Nephron progenitor cell (in vitro differentiated cells): ENCODE data around the gene CTXN1.

Experiments used
- DNase-seq: peaks from one replicate; pipeline ENCODE4 v3.0.0; 2021
- H3K27ac Mint-ChIP-seq: 2 replicates; pipeline ENCODE4 v1.8.0; 2021; ENCODE audit warnings: mild to moderate bottlenecking, moderate library complexity, mixed read lengths
- H3K27me3 Mint-ChIP-seq: 2 replicates; pipeline ENCODE4 v1.8.0; 2021; ENCODE audit warnings: mild to moderate bottlenecking, low read depth, mixed read lengths; ENCODE audit not compliant: poor library complexity
- H3K36me3 Mint-ChIP-seq: 2 replicates; pipeline ENCODE4 v1.8.0; 2021; ENCODE audit warnings: low read depth, mixed read lengths
- H3K4me1 Mint-ChIP-seq: 2 replicates; pipeline ENCODE4 v1.8.0; 2021; ENCODE audit warnings: mixed read lengths
- H3K4me3 Mint-ChIP-seq: 2 replicates; pipeline ENCODE4 v1.8.0; 2021; ENCODE audit warnings: mild to moderate bottlenecking, moderate library complexity, mixed read lengths
- H3K9me3 Mint-ChIP-seq: 2 replicates; pipeline ENCODE4 v1.8.0; 2021; ENCODE audit warnings: mild to moderate bottlenecking, moderate library complexity, mixed read lengths
- CTCF ChIP-seq: fragments of 200-600 bp; sonication (generic); IDR thresholded peaks from 2 replicates; pipeline ENCODE4 v1.5.0; 2021; ENCODE audit warnings: antibody characterized with exemption

CTXN1 gene

DNA sequence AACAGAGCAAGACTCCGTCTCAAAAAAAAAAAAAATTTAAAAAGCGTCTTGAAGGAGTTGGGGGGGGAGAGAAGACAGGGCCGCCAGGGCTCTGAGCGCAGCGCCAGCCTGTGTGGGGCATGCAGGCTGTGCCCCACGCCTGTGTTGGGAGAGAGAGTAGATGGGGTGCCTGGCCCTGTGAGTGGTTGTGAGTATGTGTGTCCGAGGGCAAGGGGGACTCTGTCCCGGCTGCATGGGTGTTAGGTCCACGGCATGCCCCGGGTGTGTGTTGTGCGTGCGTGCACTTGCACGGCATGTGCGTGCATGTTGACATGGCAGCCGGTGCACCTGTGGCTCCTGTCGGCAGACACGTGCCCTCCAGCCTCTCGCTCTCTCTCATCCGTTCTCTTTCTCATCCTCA, 18.8 kb downstream of the CTXN1 start:
- Mint-ChIP-seq H3K27me3 (peaks cover 13% of the 10 kb centered on the region), H3K36me3 (peaks cover 12% of the 10 kb centered on the region), H3K4me1 (peaks cover 29% of the 10 kb centered on the region), H3K9me3 (no peaks in the 10 kb centered on the region), H3K4me3 (no peak overlapping the region), H3K27ac (peak overlapping the region; percentile 66)
- no peak for TF ChIP-seq CTCF
- DNase-seq = no peak

DNA sequence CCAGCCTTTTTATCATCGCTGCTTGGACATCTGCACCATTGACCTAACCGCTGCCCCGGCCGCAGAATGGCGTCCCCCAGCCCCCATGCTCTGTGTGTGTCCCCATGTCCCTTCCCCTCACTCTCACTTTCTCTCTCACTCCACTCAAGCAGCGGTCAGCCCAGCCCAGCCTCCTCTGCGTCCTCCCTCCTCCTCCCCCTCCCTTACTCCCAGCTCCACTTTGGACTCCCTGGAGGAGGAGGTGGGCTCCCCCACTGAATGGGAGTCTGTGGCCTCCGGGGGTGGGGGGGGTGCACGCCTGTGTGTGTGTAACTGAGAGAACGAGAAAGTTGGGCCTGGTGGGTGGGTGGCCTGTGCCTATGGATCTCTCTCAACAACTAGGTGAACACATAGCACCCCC, 20.1 kb downstream of the CTXN1 start:
- peak overlapping the region; percentile 89 for H3K4me3 Mint-ChIP-seq
- H3K9me3 Mint-ChIP-seq = no peaks in the 10 kb centered on the region
- no peak for TF ChIP-seq CTCF
- H3K36me3 Mint-ChIP-seq = peaks cover 5% of the 10 kb centered on the region
- H3K4me1 Mint-ChIP-seq = peaks cover 29% of the 10 kb centered on the region
- H3K27ac Mint-ChIP-seq = peak overlapping the region; percentile 68
- DNase-seq = no peak
- peaks cover 26% of the 10 kb centered on the region for H3K27me3 Mint-ChIP-seq

GRCh38 chr19:7905268-7905667, 20.7 kb downstream of the CTXN1 start:
- no peak for DNase-seq
- H3K9me3 Mint-ChIP-seq = no peaks in the 10 kb centered on the region
- H3K27ac Mint-ChIP-seq = no peak overlapping the region
- H3K4me3 Mint-ChIP-seq = peak overlapping the region; percentile 89
- TF ChIP-seq CTCF = no peak
- no peaks in the 10 kb centered on the region for H3K36me3 Mint-ChIP-seq
- peaks cover 29% of the 10 kb centered on the region for H3K4me1 Mint-ChIP-seq
- H3K27me3 Mint-ChIP-seq = peaks cover 26% of the 10 kb centered on the region

GRCh38 chr19:7904074-7905020, 21.6 kb downstream of the CTXN1 start:
- H3K36me3 Mint-ChIP-seq = no peaks in the 10 kb centered on the region
- peak overlapping the region; percentile 89 for H3K4me3 Mint-ChIP-seq
- DNase-seq = peak; percentile 58
- H3K4me1 Mint-ChIP-seq = peaks cover 32% of the 10 kb centered on the region
- H3K27ac Mint-ChIP-seq = peak overlapping the region; percentile 46
- peaks cover 29% of the 10 kb centered on the region for H3K27me3 Mint-ChIP-seq
- no peaks in the 10 kb centered on the region for H3K9me3 Mint-ChIP-seq
- no peak for TF ChIP-seq CTCF

GRCh38 chr19:7903244-7904073, 22.5 kb downstream of the CTXN1 start, which contains the start of gene MAP2K7:
MAP2K7 (plus strand) TSS chr19:7903877; CDS start chr19:7903945, 68 bp downstream.
- Mint-ChIP-seq H3K9me3 (no peaks in the 10 kb centered on the region), H3K4me3 (peak within 1 kb of the TSS; percentile 89), H3K36me3 (no peaks in the 10 kb centered on the region), H3K4me1 (peaks cover 33% of the 10 kb centered on the region), H3K27me3 (peaks cover 33% of the 10 kb centered on the region), H3K27ac (peak within 1 kb of the TSS; percentile 90)
- peak; percentile 100 for DNase-seq
- TF ChIP-seq CTCF = peak; percentile 39
